ENCODE data around the gene TEAD3.
"Not testable (repeated sequence)": the region's sequence is repeated elsewhere in the genome, so short reads cannot be mapped to it uniquely, and the experiment has no call there.

The TEAD3 gene

DNA sequence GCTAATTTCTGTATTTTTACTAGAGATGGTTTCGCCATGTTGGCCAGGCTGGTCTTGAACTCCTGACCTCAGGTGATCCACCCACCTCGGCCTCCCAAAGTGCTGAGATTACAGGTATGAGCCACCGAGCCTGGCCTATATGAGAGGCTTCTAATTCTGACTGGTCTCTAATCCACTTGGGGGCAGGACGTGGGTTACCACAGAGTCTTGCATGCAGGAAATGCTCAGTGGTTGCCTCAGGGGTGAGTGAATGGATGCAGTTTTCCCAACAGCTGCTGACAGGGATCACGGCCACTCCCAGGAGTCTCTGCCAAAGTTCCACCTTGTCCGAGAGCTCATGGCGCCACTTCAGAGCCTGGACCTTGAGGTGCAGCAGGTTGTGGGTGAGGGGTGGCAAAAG lies 51.2 kb downstream of the TEAD3 start:
- DNase-seq = peak in 1 of 2 donors; percentile 17

DNA sequence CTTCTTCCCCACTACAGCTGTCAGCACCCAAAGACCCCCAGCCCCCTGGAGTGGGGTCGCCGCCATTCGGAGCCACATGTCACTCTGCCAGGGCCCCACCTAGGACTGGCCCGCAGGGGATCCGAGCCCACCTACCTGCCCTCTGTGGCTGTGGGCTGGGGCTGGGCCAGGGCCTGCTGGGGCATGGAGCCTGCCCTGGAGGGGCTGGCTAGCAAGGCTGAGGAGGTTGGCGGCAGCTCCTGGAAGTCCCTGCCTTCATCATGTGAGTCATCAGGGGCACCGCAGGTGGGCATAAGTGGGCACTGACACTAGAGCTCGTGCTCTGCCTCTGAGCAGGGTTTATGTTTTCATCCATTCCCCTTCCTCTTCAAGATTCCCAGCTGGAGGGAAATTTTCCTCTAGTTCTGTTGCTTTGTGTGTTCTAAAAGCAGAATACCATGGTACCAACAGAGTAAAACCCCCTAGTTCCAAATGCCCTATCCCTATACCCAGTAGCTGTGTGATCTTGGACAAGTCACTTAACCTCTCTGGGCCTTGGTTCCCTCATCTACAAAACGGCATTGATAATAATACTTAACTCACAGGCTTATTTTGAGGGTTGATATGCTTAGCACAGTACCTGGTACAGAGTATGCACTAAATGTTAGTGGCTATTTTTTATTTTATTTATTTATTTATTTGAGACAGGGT lies 53.4 kb downstream of the TEAD3 start:
- no peak for DNase-seq

DNA sequence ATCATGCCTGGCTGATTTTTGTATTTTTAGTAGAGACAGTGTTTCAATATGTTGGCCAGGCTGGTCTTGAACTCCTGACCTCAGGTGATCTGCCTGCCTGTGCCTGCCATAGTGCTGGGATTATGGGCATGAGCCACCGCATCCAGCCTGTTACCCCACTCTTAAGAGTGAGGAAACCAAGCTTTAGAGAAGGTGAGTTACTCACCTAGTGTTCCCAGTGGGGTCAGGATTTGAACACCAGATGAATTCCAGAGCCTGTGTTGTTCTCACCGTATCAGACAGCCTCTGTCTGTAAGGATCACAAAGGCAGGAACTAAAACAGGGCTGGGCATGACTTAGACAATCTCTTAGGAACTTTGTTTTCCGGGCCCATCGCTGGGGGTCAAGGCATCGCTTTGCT lies 54.2 kb downstream of the TEAD3 start:
- no peak for DNase-seq

DNA sequence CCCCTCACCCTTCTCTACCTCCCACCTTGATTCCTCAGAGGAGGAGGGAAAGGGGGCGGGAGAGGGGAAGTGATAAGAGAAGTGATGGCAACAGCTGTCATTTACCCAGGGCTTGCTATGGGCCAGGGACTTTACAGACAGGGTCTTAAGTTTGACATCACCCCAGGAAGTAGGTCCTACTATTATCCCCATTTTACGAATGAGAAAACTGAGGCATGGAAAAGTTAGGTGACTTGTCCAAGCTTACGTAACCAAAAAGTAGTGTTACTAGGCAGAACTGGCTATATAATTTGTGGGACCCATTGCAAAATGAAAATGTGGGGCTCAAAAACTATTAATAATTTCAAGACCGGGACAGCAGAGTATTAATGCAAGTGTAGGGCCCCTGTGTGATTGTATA lies 55.2 kb downstream of the TEAD3 start:
- DNase-seq = no peak

DNA sequence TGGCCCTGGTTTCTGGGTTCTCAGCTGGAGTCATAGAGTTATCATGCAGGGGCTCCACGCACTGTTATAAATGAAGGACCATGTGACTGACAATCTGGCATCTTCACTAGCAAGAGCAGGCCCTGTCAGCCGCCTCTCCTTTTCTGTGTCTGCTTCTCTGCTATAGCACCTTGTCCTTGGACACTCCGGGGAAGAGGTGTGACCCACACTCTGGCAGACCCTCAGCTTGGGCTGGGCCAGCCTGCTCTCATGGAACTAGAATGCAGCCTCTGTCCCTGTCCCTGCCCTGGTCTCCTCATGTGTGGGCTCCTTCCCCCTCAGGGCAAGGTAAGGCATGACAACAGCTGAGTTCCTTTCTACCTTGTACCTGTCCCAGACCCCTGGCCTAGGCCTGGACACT lies 55.7 kb downstream of the TEAD3 start:
- no peak for DNase-seq

DNA sequence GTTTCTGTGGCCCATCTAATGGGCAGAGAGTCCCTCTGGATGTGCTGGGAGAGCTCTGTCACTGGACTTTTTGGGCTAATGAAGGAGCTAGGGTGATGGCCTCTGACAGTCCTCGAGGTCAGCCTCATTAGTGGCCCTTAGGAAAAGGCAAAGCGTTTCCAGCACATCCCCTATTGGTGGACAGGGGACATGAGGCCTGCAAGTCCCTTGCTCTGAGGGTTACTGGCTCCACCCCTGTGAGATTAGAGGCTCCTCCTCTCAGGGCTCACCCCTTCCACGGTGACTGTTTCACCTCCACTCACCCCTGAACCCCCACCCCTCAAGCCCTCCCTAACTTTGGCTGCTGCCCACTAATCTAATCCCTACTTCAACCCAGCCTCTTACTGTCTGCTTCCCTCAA lies 57.6 kb downstream of the TEAD3 start:
- DNase-seq = no peak

DNA sequence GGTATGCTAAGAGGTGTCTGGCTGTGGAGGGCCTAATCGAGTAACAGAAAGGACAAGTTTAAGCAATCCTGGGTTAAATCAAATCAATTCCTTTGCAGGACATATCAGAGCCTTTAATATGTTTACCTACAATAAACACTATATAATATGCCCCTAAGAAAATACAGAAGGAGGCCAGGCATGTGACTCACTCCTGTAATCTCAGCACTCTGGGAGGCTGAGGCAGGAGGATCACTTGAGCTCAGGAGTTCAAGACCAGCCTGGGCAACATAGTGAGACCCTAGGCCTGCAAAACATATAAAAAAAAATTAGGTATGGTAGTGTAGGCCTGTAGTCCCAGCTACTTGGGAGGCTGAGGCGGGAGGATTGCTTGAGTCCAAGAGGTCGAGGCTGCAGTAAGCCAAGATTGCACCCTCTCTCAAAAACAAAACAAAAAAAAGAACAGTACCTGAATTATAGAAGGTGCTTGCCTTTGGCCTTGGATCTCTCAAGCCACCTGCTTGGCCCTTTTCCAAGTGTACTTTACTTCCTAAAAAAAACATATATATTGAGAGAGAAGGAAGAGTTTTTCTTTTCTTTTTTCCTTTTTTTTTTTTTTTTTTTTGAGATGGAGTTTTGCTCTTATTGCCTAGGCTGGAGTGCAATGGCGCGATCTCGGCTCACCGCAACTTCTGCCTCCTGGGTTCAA lies 58.4 kb downstream of the TEAD3 start:
- DNase-seq = not testable (repeated sequence)

DNA sequence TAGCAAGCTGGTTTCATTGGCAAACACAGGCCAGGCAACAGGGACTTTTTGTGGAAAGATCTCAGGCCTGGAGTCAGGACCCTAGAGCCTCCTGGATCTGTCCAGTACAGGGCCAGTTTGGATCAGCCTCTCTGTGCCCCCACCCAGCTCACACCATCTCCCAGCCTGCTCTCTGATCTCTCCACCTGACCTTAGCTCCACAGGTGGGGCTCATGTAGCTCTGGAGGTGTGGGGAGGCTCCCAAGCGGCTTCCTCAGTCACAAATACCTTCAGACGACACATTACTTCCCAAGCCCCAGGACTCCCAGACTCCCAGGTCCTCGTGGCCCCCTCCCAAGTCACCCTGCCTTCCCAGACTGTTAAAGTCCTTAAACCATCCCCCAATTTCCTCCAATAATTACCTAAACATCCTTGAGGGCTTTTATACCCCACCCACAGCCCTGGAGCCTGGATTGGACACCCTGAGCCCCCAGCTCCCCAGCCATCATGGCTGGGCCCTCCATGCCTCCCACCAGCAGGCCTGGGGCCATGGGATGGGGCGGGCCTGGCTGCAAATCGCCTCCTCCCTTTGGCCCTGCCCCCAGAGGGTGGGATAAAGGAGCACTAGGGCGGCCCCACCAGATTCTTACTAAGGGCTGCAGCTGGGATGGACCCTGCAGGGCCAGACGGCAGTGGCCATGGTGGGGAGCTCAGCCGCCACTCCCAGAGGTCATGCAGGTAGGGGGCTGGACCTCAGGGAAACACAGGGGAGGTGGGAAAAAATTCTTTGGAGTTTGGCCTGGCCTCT lies 60.6 kb downstream of the TEAD3 start:
- no peak for DNase-seq

DNA sequence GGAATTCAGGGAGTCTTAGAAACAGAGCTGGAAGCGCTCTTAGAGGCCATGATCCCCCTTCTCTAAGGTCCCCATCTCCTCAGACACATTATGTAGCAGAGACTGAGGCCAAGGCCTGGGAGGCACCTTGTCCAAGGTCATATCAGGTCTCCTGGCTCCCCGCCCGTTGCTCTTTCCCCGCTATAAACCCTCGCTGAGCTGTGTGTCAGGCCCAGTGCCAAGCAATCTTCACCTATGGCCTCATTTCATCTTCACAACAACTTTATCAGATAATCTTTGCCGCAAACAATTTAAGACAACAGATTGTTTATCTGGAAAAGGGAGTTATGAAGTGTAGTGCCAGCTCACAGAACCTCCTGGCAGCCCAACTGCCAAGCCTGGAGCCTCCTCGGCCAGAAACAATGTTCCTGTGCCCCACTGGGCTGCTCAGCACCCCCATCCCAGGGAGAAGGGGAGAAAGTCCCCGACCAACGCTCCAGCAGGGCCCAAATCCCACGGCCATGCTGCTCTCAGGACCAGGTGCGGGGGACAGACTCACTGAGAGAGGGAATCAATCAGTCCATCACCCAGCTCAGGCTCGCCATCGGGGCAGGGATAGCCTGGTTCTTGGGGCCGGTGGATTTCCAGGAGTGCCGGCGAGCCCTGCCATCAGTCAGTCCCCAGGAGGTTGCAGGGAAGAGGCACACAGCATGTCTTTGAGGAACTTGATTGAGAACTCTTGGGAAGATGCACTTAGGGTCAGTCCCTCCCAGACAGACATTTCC lies 61.6 kb downstream of the TEAD3 start:
- DNase-seq = no peak

DNA sequence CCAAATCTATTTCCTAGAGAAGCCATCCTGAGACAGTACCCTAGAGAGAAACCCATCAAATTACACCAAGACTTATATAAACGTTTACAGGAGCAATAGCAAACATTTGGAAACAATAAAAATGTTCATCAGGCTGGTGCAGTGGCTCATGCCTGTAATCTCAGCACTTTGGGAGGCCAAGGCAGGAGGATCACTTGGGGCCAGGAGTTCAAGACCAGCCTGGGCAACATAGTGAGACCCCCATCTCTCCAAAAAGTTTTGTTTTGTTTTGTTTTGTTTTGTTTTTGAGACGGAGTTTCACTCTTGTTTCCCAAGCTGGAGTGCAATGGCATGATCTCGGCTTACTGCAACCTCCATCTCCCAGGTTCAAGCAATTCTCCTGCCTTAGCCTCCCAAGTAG lies 64.2 kb downstream of the TEAD3 start:
- DNase-seq = not testable (repeated sequence)

DNA sequence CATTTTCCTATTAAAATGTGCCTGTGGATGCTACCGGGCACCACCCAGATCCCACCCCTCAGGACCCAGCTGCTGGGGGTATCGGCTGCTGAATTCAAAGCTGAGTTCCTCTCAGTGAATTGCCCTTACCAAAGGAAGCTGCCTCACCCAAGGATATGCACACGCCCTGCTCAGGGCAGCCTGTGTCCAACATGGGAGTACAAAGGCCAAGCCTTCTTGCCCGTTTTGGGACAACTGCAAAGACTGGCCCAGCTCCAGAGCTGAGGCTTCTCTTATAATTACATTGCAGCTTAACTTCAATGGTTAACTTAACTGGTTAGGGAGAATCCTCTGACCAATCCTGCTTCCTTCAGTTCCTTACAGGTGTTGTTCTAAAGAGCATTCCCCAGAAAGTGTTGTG lies 64.6 kb downstream of the TEAD3 start:
- no peak for DNase-seq

DNA sequence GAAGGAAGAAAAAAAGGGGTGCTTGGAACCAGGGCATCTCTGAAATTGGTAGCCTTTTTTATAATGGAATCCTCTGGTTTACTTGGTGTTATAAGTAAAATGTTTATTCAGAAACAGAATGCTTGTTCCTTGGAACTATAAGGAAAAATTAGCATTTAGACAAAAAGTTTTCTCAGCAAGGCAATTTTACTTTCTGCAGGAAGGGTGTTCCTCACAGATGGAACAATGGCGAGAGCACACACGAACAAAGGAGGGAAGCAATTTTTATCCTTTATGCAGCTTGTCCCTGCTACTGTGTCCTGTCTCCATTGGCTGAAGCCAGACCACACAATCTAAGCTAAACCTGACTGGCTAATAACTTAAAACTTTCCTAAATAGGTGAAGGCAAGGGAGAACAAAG lies 67.4 kb downstream of the TEAD3 start:
- no peak for DNase-seq

DNA sequence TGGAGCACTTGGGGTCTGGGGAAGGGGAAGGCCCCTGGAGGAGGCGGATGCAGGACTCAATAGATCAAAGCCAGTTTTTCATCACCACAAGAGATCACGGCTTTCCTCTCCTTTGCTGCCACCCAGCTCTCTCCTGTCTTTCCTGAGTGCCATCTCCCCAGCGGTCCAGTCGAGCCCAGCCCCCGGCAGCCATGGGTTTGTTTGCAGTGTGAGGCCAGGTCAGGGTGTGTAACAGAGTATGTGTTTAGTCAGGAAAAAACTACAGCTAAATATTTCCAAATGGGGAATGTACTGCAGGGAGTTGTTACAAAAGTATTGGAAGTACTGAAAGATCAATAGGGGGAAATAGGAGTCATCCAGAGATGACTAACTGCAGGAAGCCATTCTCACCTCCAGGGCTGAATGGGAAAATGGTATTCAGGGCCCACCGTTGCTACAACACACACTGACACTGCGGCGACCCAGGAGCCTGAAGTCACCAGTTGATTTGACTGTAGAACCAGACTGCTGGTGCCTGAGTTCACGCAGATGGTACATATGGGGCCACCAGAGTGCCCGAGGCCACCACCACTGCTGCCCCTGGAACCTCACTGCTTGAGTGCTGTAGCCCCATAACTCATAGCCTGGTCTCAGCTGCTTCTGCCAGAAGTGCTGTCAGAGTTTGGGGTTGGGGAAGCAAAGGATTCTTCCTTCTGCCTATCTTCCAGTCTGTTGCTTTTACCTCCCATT lies 68.3 kb downstream of the TEAD3 start:
- DNase-seq = no peak

DNA sequence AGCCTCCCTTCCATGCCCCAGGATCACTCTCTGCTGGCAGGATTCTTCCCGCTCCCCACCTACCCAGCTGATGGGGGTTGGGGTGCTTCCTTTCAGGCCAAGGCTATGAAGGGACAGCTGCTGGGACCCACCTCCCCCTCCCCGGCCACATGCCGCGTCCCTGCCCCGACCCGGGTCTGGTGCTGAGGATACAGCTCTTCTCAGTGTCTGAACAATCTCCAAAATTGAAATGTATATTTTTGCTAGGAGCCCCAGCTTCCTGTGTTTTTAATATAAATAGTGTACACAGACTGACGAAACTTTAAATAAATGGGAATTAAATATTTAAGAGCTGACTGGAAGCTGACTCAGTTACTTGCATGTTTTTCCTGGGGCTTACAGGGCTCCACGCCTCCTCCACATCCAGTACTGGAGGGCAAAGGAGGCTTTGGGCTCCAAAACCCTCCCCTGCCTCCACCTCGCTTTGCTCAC lies 69.0 kb downstream of the TEAD3 start:
- DNase-seq = no peak

DNA sequence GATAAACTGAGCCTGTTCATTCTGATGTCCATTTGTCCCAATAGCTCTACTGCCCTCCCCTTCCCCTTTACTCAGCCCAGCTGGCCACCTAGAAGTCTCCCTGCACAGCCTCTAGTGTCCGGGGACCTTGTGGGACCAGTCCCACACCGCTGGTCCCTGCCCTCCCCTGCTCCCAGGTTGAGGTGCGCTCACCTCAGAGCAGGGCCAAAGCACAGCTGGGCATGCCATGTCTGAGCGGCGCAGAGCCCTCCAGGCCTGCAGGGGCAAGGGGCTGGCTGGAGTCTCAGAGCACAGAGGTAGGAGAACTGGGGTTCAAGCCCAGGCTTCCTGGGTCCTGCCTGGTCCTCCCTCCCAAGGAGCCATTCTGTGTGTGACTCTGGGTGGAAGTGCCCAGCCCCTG lies 69.4 kb downstream of the TEAD3 start:
- no peak for DNase-seq

DNA sequence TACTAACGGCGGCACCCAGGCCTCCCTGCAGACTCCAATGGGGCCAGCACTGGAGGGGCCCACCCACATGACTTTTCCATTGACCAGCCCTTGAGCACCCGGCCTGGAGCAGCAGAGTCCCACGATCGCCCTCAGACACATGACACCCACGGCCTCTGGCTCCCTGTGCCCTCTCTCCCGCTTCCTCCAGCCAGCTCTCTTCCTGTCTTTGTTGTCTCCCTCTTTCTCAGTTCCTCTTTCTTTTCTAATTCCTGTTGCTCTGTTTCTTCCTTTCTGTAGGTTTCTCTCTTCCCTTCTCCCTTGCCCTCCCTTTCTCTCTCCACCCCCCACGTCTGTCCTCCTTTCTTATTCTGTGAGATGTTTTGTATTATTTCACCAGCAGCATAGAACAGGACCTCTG lies 70.8 kb downstream of the TEAD3 start:
- DNase-seq = no peak

DNA sequence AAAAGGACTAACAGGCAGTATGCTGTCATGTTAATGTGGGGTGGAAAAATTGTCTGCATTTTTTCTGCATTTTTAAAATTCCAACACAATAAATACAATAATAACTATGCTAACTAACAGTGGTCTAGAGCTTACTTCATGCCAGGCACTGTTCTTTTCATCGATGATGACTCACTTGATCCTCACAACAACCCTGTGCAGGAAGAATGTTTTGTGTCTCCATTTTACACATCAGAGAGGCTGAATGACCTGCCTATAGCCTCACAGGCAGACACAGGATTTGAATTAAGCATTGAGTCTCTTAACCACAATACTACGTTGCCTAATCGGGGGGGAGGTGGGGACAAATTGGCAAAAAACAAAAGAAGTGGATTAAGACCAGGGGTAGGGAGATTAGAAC lies 71.6 kb downstream of the TEAD3 start:
- no peak for DNase-seq

All from CD4-positive, alpha-beta T cell treated with Interleukin-4 for 1 hour (primary cell).